Loucy (cell line): Measurements from ENCODE around the gene ANO7.

Source experiments
- H2AFZ ChIP-seq: fragments of 200-600 bp; sonication (generic); 2 replicates; pipeline ENCODE4 v1.6.0; 2016; ENCODE audit warnings: antibody characterized with exemption, mild to moderate bottlenecking, low read length, moderate library complexity
- H3F3A ChIP-seq: fragments of 200-600 bp; 2 replicates; pipeline ENCODE4 v1.6.0; 2016; ENCODE audit warnings: antibody characterized with exemption, low read depth, mild to moderate bottlenecking
- H3K27me3 ChIP-seq: fragments of 200-600 bp; sonication (generic); 2 replicates; pipeline ENCODE4 v1.6.1; 2014; ENCODE audit warnings: low read length, mild to moderate bottlenecking; ENCODE audit not compliant: insufficient read depth, poor library complexity, severe bottlenecking
- H3K36me3 ChIP-seq: fragments of 200-600 bp; sonication (generic); 2 replicates; pipeline ENCODE4 v1.6.1; 2016; ENCODE audit warnings: low read length; ENCODE audit not compliant: insufficient read depth
- H3K4me1 ChIP-seq: fragments of 200-600 bp; sonication (generic); 2 replicates; pipeline ENCODE4 v1.5.1; 2014; ENCODE audit warnings: low read length, mild to moderate bottlenecking; ENCODE audit not compliant: insufficient read depth, poor library complexity, severe bottlenecking
- H3K4me2 ChIP-seq: fragments of 200-600 bp; sonication (generic); 2 replicates; pipeline ENCODE4 v1.6.0; 2014; ENCODE audit warnings: antibody characterized with exemption, low read length, low read depth, mild to moderate bottlenecking; ENCODE audit not compliant: poor library complexity, severe bottlenecking
- H3K4me3 ChIP-seq: fragments of 200-600 bp; sonication (generic); 2 replicates; pipeline ENCODE4 v1.5.1; 2014; ENCODE audit warnings: low read length, mild to moderate bottlenecking, mixed read lengths; ENCODE audit not compliant: poor library complexity, severe bottlenecking
- H3K79me2 ChIP-seq: fragments of 200-600 bp; sonication (generic); 2 replicates; pipeline ENCODE4 v1.6.1; 2014; ENCODE audit warnings: low read length; ENCODE audit not compliant: insufficient read depth
- H3K9ac ChIP-seq: fragments of 200-600 bp; sonication (generic); 2 replicates; pipeline ENCODE4 v1.6.0; 2014; ENCODE audit warnings: mild to moderate bottlenecking, low read depth, low read length, moderate library complexity; ENCODE audit not compliant: poor library complexity, severe bottlenecking
- H3K9me2 ChIP-seq: fragments of 200-600 bp; sonication (generic); replicated peaks from 2 replicates; pipeline ENCODE4 v1.6.1; 2016; ENCODE audit warnings: low read depth, low read length, mixed read lengths
- H3K9me3 ChIP-seq: fragments of 200-600 bp; sonication (generic); 2 replicates; pipeline ENCODE4 v1.6.1; 2014; ENCODE audit warnings: mild to moderate bottlenecking, antibody characterized with exemption, low read length, low read depth; ENCODE audit not compliant: insufficient read depth
- H4K20me1 ChIP-seq: fragments of 200-600 bp; sonication (generic); 2 replicates; pipeline ENCODE4 v1.6.0; 2014; ENCODE audit warnings: antibody characterized with exemption, low read length, mild to moderate bottlenecking; ENCODE audit not compliant: insufficient read depth, poor library complexity, severe bottlenecking
- CTCF ChIP-seq: fragments of 200-600 bp; sonication (generic); conservative IDR thresholded peaks from 2 replicates; pipeline ENCODE4 v1.5.1; 2014; ENCODE audit warnings: mild to moderate bottlenecking, antibody characterized with exemption, low read length
- EZH2phosphoT487 ChIP-seq: fragments of 200-600 bp; IDR thresholded peaks from 2 replicates; pipeline ENCODE4 v1.6.1; 2018; ENCODE audit warnings: antibody characterized with exemption, mild to moderate bottlenecking, moderate library complexity, borderline replicate concordance

Gene ANO7

GRCh38 chr2:241255542-241256167 lies 67.2 kb downstream of the ANO7 start:
- Histone ChIP-seq H3K9ac (no peak overlapping the region), H3K4me3 (no peak overlapping the region), H3K9me2 (no peaks in the 10 kb centered on the region), H3F3A (no peaks in the 10 kb centered on the region), H3K36me3 (peaks cover 86% of the 10 kb centered on the region; the same call in 1 of the 2 replicates), H3K27me3 (no peaks in the 10 kb centered on the region), H3K9me3 (no peaks in the 10 kb centered on the region), H4K20me1 (peaks cover 12% of the 10 kb centered on the region), H3K4me2 (no peak overlapping the region), H3K79me2 (no peaks in the 10 kb centered on the region), H3K4me1 (no peaks in the 10 kb centered on the region), H2AFZ (no peak overlapping the region)
- TF ChIP-seq EZH2phosphoT487 (no peak), CTCF (no peak)

- Histone ChIP-seq H3K4me3 (no peak overlapping the region), H3K9me2 (no peaks in the 10 kb centered on the region), H3K9ac (no peak overlapping the region), H3K79me2 (no peaks in the 10 kb centered on the region), H3F3A (no peaks in the 10 kb centered on the region), H4K20me1 (peaks cover 12% of the 10 kb centered on the region), H3K4me2 (no peak overlapping the region), H3K27me3 (no peaks in the 10 kb centered on the region), H3K4me1 (no peaks in the 10 kb centered on the region), H2AFZ (no peak overlapping the region), H3K36me3 (peaks cover 86% of the 10 kb centered on the region; the same call in 1 of the 2 replicates), H3K9me3 (no peaks in the 10 kb centered on the region)
- no peak for TF ChIP-seq EZH2phosphoT487
- no peak for TF ChIP-seq CTCF
Observed at GRCh38 chr2:241256168-241256545, 67.7 kb downstream of the ANO7 start.

- H3F3A ChIP-seq: no peaks in the 10 kb centered on the region
- H3K27me3 ChIP-seq: no peaks in the 10 kb centered on the region
- H3K9me2 ChIP-seq: no peaks in the 10 kb centered on the region
- H3K4me2 ChIP-seq: no peak overlapping the region
- peaks cover 86% of the 10 kb centered on the region; the same call in 1 of the 2 replicates for H3K36me3 ChIP-seq
- H3K4me3 ChIP-seq: no peak overlapping the region
- H4K20me1 ChIP-seq: peaks cover 12% of the 10 kb centered on the region
- H2AFZ ChIP-seq: no peak overlapping the region
- TF ChIP-seq CTCF (peak; percentile 42), EZH2phosphoT487 (no peak)
- H3K9me3 ChIP-seq: no peaks in the 10 kb centered on the region
- no peaks in the 10 kb centered on the region for H3K4me1 ChIP-seq
- H3K9ac ChIP-seq: no peak overlapping the region
- H3K79me2 ChIP-seq: no peaks in the 10 kb centered on the region
Observed at GRCh38 chr2:241257419-241258032, 69.0 kb downstream of the ANO7 start.
